ENCODE data around the gene LIX1.
"Not testable (repeated sequence)": the region's sequence is repeated elsewhere in the genome, so short reads cannot be mapped to it uniquely, and the experiment has no call there.

DNA sequence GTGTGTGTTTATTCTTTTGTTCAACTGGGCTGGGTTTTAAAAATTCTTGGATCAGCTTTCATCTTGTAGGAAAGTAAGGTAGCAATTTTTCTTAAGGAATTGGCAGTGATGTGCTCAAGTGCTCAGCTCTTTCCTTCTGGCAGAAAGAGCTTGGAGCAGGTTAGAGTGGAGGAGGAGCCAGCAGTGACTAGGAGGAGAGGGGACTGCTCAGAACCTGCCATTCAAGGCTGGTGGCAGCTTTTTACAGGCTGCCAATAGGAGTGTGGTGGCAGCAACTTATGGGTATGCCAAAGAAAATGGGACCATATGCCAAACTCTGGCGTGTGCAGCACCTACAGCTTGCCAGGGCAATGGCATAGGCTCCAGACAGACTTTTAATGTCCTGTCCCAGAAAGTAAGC, 2.2 kb downstream of the LIX1 start:
- TF ChIP-seq POLR2A, POLR2AphosphoS5 (IDR thresholded peaks at IDR 0.05): not testable (repeated sequence)
- TF ChIP-seq, protein P1, sequence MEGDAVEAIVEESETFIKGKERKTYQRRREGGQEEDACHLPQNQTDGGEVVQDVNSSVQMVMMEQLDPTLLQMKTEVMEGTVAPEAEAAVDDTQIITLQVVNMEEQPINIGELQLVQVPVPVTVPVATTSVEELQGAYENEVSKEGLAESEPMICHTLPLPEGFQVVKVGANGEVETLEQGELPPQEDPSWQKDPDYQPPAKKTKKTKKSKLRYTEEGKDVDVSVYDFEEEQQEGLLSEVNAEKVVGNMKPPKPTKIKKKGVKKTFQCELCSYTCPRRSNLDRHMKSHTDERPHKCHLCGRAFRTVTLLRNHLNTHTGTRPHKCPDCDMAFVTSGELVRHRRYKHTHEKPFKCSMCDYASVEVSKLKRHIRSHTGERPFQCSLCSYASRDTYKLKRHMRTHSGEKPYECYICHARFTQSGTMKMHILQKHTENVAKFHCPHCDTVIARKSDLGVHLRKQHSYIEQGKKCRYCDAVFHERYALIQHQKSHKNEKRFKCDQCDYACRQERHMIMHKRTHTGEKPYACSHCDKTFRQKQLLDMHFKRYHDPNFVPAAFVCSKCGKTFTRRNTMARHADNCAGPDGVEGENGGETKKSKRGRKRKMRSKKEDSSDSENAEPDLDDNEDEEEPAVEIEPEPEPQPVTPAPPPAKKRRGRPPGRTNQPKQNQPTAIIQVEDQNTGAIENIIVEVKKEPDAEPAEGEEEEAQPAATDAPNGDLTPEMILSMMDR (IDR thresholded peaks at IDR 0.05 in 8 of 11, conservative IDR thresholded peaks at IDR 0.05 in 3 of 11): not testable (repeated sequence)

Data from spleen (tissue), 7 donors.